Measurements from ENCODE around the gene IL1A. TPM values are rescaled to one million over a fixed set of nuclear protein-coding genes. Genes with fewer than 3 reads are reported as not detected.
A peak's percentile ranks its signal among the peaks of the same experiment; 100 is the strongest.

The IL1A gene
- total RNA-seq, 2 experiments from 2014 or later = not detected

- no peak overlapping the region for H3K27ac ChIP-seq (ENCODE audit: low read depth in 1 of 2, low read length in 2 of 2)
- intact Hi-C loops (cut with DNase I, micrococcal nuclease) = no loop called here
- ChIA-PET POLR2A (no interaction called here), CTCF (no interaction called here)
- no peaks in the 10 kb centered on the region for H3K36me3 ChIP-seq (ENCODE audit: insufficient read depth, low read length)
- H3K36me3 Mint-ChIP-seq (ENCODE audit: low read depth) = no peaks in the 10 kb centered on the region
- no peaks in the 10 kb centered on the region for H3K9me3 ChIP-seq (ENCODE audit: control insufficient read depth in 1 of 2, insufficient read depth in 1 of 2, low read length in 2 of 2)
- no peaks in the 10 kb centered on the region for H3K4me1 Mint-ChIP-seq (ENCODE audit: low read depth)
- no peak for TF ChIP-seq CTCF (IDR thresholded peaks at IDR 0.05)
- no peak overlapping the region for H3K27ac Mint-ChIP-seq
- peak in 2 of 14 experiments; percentile 58 to 67 for DNase-seq
- no peak overlapping the region for H3K4me3 Mint-ChIP-seq
- no peaks in the 10 kb centered on the region for H3K4me1 ChIP-seq (ENCODE audit: insufficient read depth, low read length)
- H3K27me3 ChIP-seq (ENCODE audit: control insufficient read depth in 1 of 2, insufficient read depth in 2 of 2, low read length in 2 of 2) = no peaks in the 10 kb centered on the region
- ATAC-seq (ENCODE audit: poor library complexity) = no peak
- H3K9me3 Mint-ChIP-seq = no peaks in the 10 kb centered on the region
- H3K4me3 ChIP-seq (ENCODE audit: low read length) = no peak overlapping the region
- H3K27me3 Mint-ChIP-seq = no peaks in the 10 kb centered on the region
Measured at GRCh38 chr2:112798979-112799975, 15.0 kb upstream of the IL1A start.

- Mint-ChIP-seq H3K27me3 (no peaks in the 10 kb centered on the region), H3K36me3 (ENCODE audit: low read depth) (no peaks in the 10 kb centered on the region), H3K4me1 (ENCODE audit: low read depth) (no peaks in the 10 kb centered on the region), H3K4me3 (no peak overlapping the region), H3K9me3 (no peaks in the 10 kb centered on the region), H3K27ac (no peak overlapping the region)
- ATAC-seq (ENCODE audit: poor library complexity) (no peak), DNase-seq (no peak)
- H3K27ac ChIP-seq (ENCODE audit: low read depth in 1 of 2, low read length in 2 of 2) = no peak overlapping the region
- H3K27me3 ChIP-seq (ENCODE audit: control insufficient read depth in 1 of 2, insufficient read depth in 2 of 2, low read length in 2 of 2) = no peaks in the 10 kb centered on the region
- no peak for TF ChIP-seq CTCF (IDR thresholded peaks at IDR 0.05)
- no peaks in the 10 kb centered on the region for H3K36me3 ChIP-seq (ENCODE audit: insufficient read depth, low read length)
- no peak overlapping the region for H3K4me3 ChIP-seq (ENCODE audit: low read length)
- H3K9me3 ChIP-seq (ENCODE audit: control insufficient read depth in 1 of 2, insufficient read depth in 1 of 2, low read length in 2 of 2) = no peaks in the 10 kb centered on the region
- ChIA-PET CTCF (no interaction called here), POLR2A (interaction anchor here (0.6 kb wide), 1 partner anchor 9 kb away, joined by 3 read pairs; no protein-coding TSS in a partner anchor)
- intact Hi-C loops (cut with DNase I, micrococcal nuclease) = no loop called here
- no peaks in the 10 kb centered on the region for H3K4me1 ChIP-seq (ENCODE audit: insufficient read depth, low read length)
Measured at GRCh38 chr2:112796486-112796885, 12.2 kb upstream of the IL1A start.

- no peaks in the 10 kb centered on the region for H3K9me3 ChIP-seq (ENCODE audit: control insufficient read depth in 1 of 2, insufficient read depth in 1 of 2, low read length in 2 of 2)
- DNase-seq (peak in 2 of 14 experiments; percentile 47 to 57), ATAC-seq (ENCODE audit: poor library complexity) (no peak)
- Mint-ChIP-seq H3K9me3 (no peaks in the 10 kb centered on the region), H3K4me3 (no peak overlapping the region), H3K27ac (no peak overlapping the region), H3K27me3 (no peaks in the 10 kb centered on the region), H3K4me1 (ENCODE audit: low read depth) (no peaks in the 10 kb centered on the region), H3K36me3 (ENCODE audit: low read depth) (no peaks in the 10 kb centered on the region)
- CTCF ChIA-PET = no interaction called here
- H3K27ac ChIP-seq (ENCODE audit: low read depth in 1 of 2, low read length in 2 of 2) = no peak overlapping the region
- POLR2A ChIA-PET = no interaction called here
- no peak overlapping the region for H3K4me3 ChIP-seq (ENCODE audit: low read length)
- H3K36me3 ChIP-seq (ENCODE audit: insufficient read depth, low read length) = no peaks in the 10 kb centered on the region
- no peaks in the 10 kb centered on the region for H3K4me1 ChIP-seq (ENCODE audit: insufficient read depth, low read length)
- intact Hi-C loops (cut with DNase I, micrococcal nuclease) = no loop called here
- TF ChIP-seq CTCF (IDR thresholded peaks at IDR 0.05) = no peak
- H3K27me3 ChIP-seq (ENCODE audit: control insufficient read depth in 1 of 2, insufficient read depth in 2 of 2, low read length in 2 of 2) = no peaks in the 10 kb centered on the region
Measured at GRCh38 chr2:112795774-112796173, 11.5 kb upstream of the IL1A start.
